ENCODE results near the gene C2CD2L. TPM values are rescaled to one million over a fixed set of nuclear protein-coding genes. Genes with fewer than 3 reads are reported as not detected.

Gene C2CD2L
- total RNA-seq, 3 donors from 2014 or later, result 25.8 to 47.1 (median 36.1) TPM

GRCh38 chr11:119103793-119104192, 3.4 kb upstream of the C2CD2L start:
- intact Hi-C loops (cut with DNase I, micrococcal nuclease), result no loop called here
- no peak for DNase-seq
- Histone ChIP-seq H3K4me3 (no peak overlapping the region), H3K9me3 (no peaks in the 10 kb centered on the region), H3K4me1 (ENCODE audit: low read depth) (peaks cover 30% of the 10 kb centered on the region), H3K36me3 (ENCODE audit: low read depth) (no peaks in the 10 kb centered on the region)
- no peak for ATAC-seq
- TF ChIP-seq, protein P1, sequence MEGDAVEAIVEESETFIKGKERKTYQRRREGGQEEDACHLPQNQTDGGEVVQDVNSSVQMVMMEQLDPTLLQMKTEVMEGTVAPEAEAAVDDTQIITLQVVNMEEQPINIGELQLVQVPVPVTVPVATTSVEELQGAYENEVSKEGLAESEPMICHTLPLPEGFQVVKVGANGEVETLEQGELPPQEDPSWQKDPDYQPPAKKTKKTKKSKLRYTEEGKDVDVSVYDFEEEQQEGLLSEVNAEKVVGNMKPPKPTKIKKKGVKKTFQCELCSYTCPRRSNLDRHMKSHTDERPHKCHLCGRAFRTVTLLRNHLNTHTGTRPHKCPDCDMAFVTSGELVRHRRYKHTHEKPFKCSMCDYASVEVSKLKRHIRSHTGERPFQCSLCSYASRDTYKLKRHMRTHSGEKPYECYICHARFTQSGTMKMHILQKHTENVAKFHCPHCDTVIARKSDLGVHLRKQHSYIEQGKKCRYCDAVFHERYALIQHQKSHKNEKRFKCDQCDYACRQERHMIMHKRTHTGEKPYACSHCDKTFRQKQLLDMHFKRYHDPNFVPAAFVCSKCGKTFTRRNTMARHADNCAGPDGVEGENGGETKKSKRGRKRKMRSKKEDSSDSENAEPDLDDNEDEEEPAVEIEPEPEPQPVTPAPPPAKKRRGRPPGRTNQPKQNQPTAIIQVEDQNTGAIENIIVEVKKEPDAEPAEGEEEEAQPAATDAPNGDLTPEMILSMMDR (IDR thresholded peaks at IDR 0.05), result no peak

GRCh38 chr11:119107538-119108145, 498 bp downstream of the C2CD2L start:
- ATAC-seq, result peak; percentile 33
- Histone ChIP-seq H3K9me3 (no peaks in the 10 kb centered on the region), H3K4me1 (ENCODE audit: low read depth) (peaks cover 25% of the 10 kb centered on the region), H3K4me3 (peak overlapping the region; percentile 77), H3K36me3 (ENCODE audit: low read depth) (no peaks in the 10 kb centered on the region)
- TF ChIP-seq, protein P1 (IDR thresholded peaks at IDR 0.05), result no peak
- intact Hi-C loops (cut with DNase I, micrococcal nuclease), result no loop called here
- DNase-seq, result peak in 2 of 3 donors; percentile 24 to 57

DNA sequence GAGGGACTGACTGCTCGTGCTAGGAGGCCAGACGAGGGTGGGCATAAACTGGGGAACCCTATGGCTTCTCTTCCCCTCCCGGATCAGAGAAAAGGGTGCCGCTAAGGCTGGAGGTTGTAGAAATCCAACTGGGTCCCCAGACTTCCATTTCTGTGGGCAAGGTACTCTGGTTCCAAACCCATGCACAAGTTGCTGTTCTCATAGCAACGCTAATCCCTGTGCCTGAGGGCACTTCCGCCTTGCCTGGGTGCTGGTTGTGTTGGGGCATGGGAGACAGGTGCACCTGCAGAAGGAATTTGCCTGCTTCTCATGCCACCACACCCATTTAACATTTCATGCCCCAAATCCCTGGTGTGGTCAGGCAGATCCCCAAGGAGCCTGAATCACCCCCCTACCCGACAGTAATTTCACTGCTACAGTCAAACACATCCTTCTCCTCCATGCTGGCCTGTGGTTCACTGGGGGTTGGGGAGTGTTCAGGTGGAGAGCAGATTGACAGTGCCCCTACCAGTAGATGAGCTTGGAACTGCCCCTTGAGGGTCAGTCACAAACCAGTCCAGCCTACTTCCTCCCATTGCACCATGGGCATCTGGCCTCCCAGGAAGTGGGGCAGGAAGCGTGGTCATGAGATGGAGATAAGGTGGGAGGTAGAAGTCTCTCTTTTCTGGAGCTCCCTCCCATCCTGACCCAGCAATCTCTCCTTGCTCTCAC, 1.2 kb downstream of the C2CD2L start:
- H3K36me3 ChIP-seq (ENCODE audit: low read depth), result no peaks in the 10 kb centered on the region
- peak; percentile 57 for ATAC-seq
- peak overlapping the region; percentile 77 for H3K4me3 ChIP-seq
- peak; percentile 61 to 78 (median 65) for DNase-seq
- H3K9me3 ChIP-seq, result no peaks in the 10 kb centered on the region
- TF ChIP-seq, protein P1 (IDR thresholded peaks at IDR 0.05), result no peak
- intact Hi-C loops (cut with DNase I, micrococcal nuclease), result no loop called here
- peaks cover 18% of the 10 kb centered on the region for H3K4me1 ChIP-seq (ENCODE audit: low read depth)

DNA sequence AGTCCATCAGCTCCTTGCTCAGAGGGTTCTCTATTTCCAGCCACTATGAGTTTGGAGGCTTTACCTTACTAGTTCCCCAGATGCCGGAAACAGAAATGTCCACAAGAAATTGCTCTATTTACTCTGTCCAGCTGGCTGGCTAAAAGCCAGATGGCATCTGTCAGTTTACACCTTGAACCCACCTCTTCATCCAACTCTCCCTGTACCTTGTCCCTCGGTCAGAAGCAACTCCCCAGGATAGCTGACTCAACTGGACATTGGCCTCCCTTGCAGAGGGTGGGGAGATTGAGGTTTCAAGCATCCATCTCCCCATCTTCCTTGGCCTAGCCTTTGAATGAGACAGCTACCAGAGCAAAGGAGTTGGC, 1.7 kb downstream of the C2CD2L start:
- H3K4me1 ChIP-seq (ENCODE audit: low read depth), result peaks cover 17% of the 10 kb centered on the region
- peak in 2 of 3 donors; percentile 24 to 56 for DNase-seq
- no peak overlapping the region for H3K4me3 ChIP-seq
- no peaks in the 10 kb centered on the region for H3K9me3 ChIP-seq
- TF ChIP-seq, protein P1 (IDR thresholded peaks at IDR 0.05), result no peak
- no peaks in the 10 kb centered on the region for H3K36me3 ChIP-seq (ENCODE audit: low read depth)
- ATAC-seq, result peak; percentile 53
- intact Hi-C loops (cut with DNase I, micrococcal nuclease), result no loop called here

- H3K4me3 ChIP-seq, result no peak overlapping the region
- H3K4me1 ChIP-seq (ENCODE audit: low read depth), result peaks cover 17% of the 10 kb centered on the region
- no peaks in the 10 kb centered on the region for H3K9me3 ChIP-seq
- no peaks in the 10 kb centered on the region for H3K36me3 ChIP-seq (ENCODE audit: low read depth)
- intact Hi-C loops (cut with DNase I, micrococcal nuclease), result no loop called here
- peak in 1 of 3 donors; percentile 21 for DNase-seq
- ATAC-seq, result no peak
- TF ChIP-seq, protein P1 (IDR thresholded peaks at IDR 0.05), result no peak
Measured at GRCh38 chr11:119109843-119110242, 2.7 kb downstream of the C2CD2L start.

Measured in mucosa of descending colon (tissue), 3 donors.